ENCODE data around the gene KIF7.

Gene KIF7

GRCh38 chr15:89648106-89649012, 6.9 kb downstream of the KIF7 start:
- DNase-seq (ENCODE audit: insufficient read length, low spot score) (no peak), FAIRE-seq (no peak)
- TF ChIP-seq POLR2A (IDR thresholded peaks at IDR 0.05; ENCODE audit: low read depth, low read length), result no peak

- TF ChIP-seq POLR2A (IDR thresholded peaks at IDR 0.05; ENCODE audit: low read depth, low read length), result no peak
- no peak for FAIRE-seq
- DNase-seq (ENCODE audit: insufficient read length, low spot score), result peak; percentile 81
These were observed 7.9 kb downstream of the KIF7 start for GRCh38 chr15:89647191-89647851.

- DNase-seq (ENCODE audit: insufficient read length, low spot score) (no peak), FAIRE-seq (no peak)
- TF ChIP-seq POLR2A (IDR thresholded peaks at IDR 0.05; ENCODE audit: low read depth, low read length), result no peak
These were observed 8.7 kb downstream of the KIF7 start for GRCh38 chr15:89646416-89647141.

- TF ChIP-seq POLR2A (IDR thresholded peaks at IDR 0.05; ENCODE audit: low read depth, low read length), result no peak
- no peak for FAIRE-seq
- DNase-seq (ENCODE audit: insufficient read length, low spot score), result no peak
These were observed 9.6 kb downstream of the KIF7 start for GRCh38 chr15:89645680-89646079.

GRCh38 chr15:89642106-89642505, 13.2 kb downstream of the KIF7 start:
- no peak for TF ChIP-seq POLR2A (IDR thresholded peaks at IDR 0.05; ENCODE audit: low read depth, low read length)
- FAIRE-seq (no peak), DNase-seq (ENCODE audit: insufficient read length, low spot score) (no peak)

GRCh38 chr15:89641053-89641452, 14.2 kb downstream of the KIF7 start:
- no peak for DNase-seq (ENCODE audit: insufficient read length, low spot score)
- no peak for FAIRE-seq
- TF ChIP-seq POLR2A (IDR thresholded peaks at IDR 0.05; ENCODE audit: low read depth, low read length), result no peak

- no peak for TF ChIP-seq POLR2A (IDR thresholded peaks at IDR 0.05; ENCODE audit: low read depth, low read length)
- FAIRE-seq (no peak), DNase-seq (ENCODE audit: insufficient read length, low spot score) (no peak)
These were observed 15.0 kb downstream of the KIF7 start for GRCh38 chr15:89640245-89640644.

GRCh38 chr15:89633585-89633984, 21.7 kb downstream of the KIF7 start:
- FAIRE-seq (no peak), DNase-seq (ENCODE audit: insufficient read length, low spot score) (no peak)
- no peak for TF ChIP-seq POLR2A (IDR thresholded peaks at IDR 0.05; ENCODE audit: low read depth, low read length)

- TF ChIP-seq POLR2A (IDR thresholded peaks at IDR 0.05; ENCODE audit: low read depth, low read length), result no peak
- DNase-seq (ENCODE audit: insufficient read length, low spot score) (no peak), FAIRE-seq (no peak)
These were observed 22.5 kb downstream of the KIF7 start for GRCh38 chr15:89632563-89633430.

- no peak for DNase-seq (ENCODE audit: insufficient read length, low spot score)
- no peak for FAIRE-seq
- no peak for TF ChIP-seq POLR2A (IDR thresholded peaks at IDR 0.05; ENCODE audit: low read depth, low read length)
These were observed 23.4 kb downstream of the KIF7 start for GRCh38 chr15:89631902-89632264.

- TF ChIP-seq POLR2A (IDR thresholded peaks at IDR 0.05; ENCODE audit: low read depth, low read length), result no peak
- FAIRE-seq (no peak), DNase-seq (ENCODE audit: insufficient read length, low spot score) (no peak)
These were observed 24.0 kb downstream of the KIF7 start for GRCh38 chr15:89630974-89631901.

- TF ChIP-seq POLR2A (IDR thresholded peaks at IDR 0.05; ENCODE audit: low read depth, low read length), result no peak
- DNase-seq (ENCODE audit: insufficient read length, low spot score), result no peak
- no peak for FAIRE-seq
These were observed 25.0 kb downstream of the KIF7 start for GRCh38 chr15:89630260-89630659.

Measured in H54 (cell line).